Caco-2 (cell line): ENCODE data around the gene DDR2. TPM values are rescaled to one million over a fixed set of nuclear protein-coding genes. Genes with fewer than 3 reads are reported as not detected.

Source experiments
- BruUV-seq: library from RNA; stranded (reverse); fragments of 400-500 nt; replicated peaks from 2 replicates; lab custom pipeline; 2021; lab: Mats Ljungman, UMichigan
- CTCF ChIA-PET: fragments of 300-600 bp; sonication (Branson Sonifier 250); formaldehyde crosslinking; loops from one replicate; lab custom pipeline; 2022; ENCODE audit warnings: antibody characterized with exemption; lab: Charles Lee
- POLR2A ChIA-PET: fragments of 300-600 bp; sonication (Branson Sonifier 250); formaldehyde crosslinking; loops from one replicate; lab custom pipeline; 2022; ENCODE audit warnings: antibody characterized with exemption; lab: Charles Lee
- DNase-seq, 2 experiments: peaks; one replicate each; pipeline versions ENCODE4 v3.0.0 to v3.0.0-alpha.2; 2020 to 2022
- H3K27me3 ChIP-seq: replicated peaks from 2 replicates; pipeline ENCODE4 v1.6.0; 2011; ENCODE audit warnings: low read length; ENCODE audit not compliant: control insufficient read depth, insufficient read depth
- H3K36me3 ChIP-seq: 2 replicates; pipeline ENCODE4 v1.5.1; 2011; ENCODE audit warnings: low read length; ENCODE audit not compliant: control insufficient read depth, insufficient read depth
- H3K4me1 ChIP-seq: fragments of 250-450 bp; sonication (Bioruptor Pico); 2 replicates; pipeline ENCODE4 v1.5.1; 2020; ENCODE audit warnings: mild to moderate bottlenecking
- H3K4me3 ChIP-seq: 2 replicates; pipeline ENCODE4 v1.5.1; 2011; ENCODE audit warnings: low read depth, mild to moderate bottlenecking, control low read depth, low read length
- H3K9me3 ChIP-seq: fragments of 250-450 bp; sonication (Bioruptor Pico); 2 replicates; pipeline ENCODE4 v1.5.1; 2020; ENCODE audit warnings: mild to moderate bottlenecking, moderate library complexity
- H3K27ac Mint-ChIP-seq: one replicate; pipeline ENCODE4 v1.8.0; 2022; ENCODE audit warnings: mixed read lengths; ENCODE audit not compliant: unreplicated experiment
- H3K27me3 Mint-ChIP-seq: one replicate; pipeline ENCODE4 v1.8.0; 2022; ENCODE audit warnings: mixed read lengths; ENCODE audit not compliant: insufficient read depth, unreplicated experiment
- H3K36me3 Mint-ChIP-seq: one replicate; pipeline ENCODE4 v1.8.0; 2022; ENCODE audit warnings: mild to moderate bottlenecking, mixed read lengths; ENCODE audit not compliant: insufficient read depth, unreplicated experiment
- H3K4me1 Mint-ChIP-seq: one replicate; pipeline ENCODE4 v1.8.0; 2022; ENCODE audit warnings: low read depth, mixed read lengths; ENCODE audit not compliant: unreplicated experiment
- H3K4me3 Mint-ChIP-seq: one replicate; pipeline ENCODE4 v1.8.0; 2022; ENCODE audit warnings: mild to moderate bottlenecking, moderate library complexity, mixed read lengths; ENCODE audit not compliant: unreplicated experiment
- H3K9me3 Mint-ChIP-seq: one replicate; pipeline ENCODE4 v1.8.0; 2022; ENCODE audit warnings: mixed read lengths; ENCODE audit not compliant: unreplicated experiment
- CTCF ChIP-seq, 2 experiments: fragments of 200-600 bp in 1 of 2; IDR thresholded peaks; 1 replicate in 1 of 2; 2 replicates in 1 of 2; pipeline versions ENCODE4 v1.5.1 to v1.8.0; 2011 to 2022; ENCODE audit warnings: antibody characterized with exemption in 1 of 2, control low read depth in 1 of 2, inconsistent platforms in 1 of 2, low read depth in 1 of 2, low read length in 1 of 2, mild to moderate bottlenecking in 1 of 2, moderate library complexity in 1 of 2; ENCODE audit not compliant: insufficient read depth in 1 of 2, severe bottlenecking in 1 of 2, unreplicated experiment in 1 of 2
- intact Hi-C: fragments of 100-400 bp; cut with micrococcal nuclease; formaldehyde crosslinking; loops from one replicate; pipeline ENCODE4 v1.10.0; 2022; ENCODE audit not compliant: unreplicated experiment
- total RNA-seq: library from RNA; stranded (reverse); gene quantifications from 2 replicates; pipeline ENCODE4 v1.2.3, GENCODE V29; 2022

The DDR2 gene
- total RNA-seq, 1 experiment from 2014 or later = 0.73 TPM

DNA sequence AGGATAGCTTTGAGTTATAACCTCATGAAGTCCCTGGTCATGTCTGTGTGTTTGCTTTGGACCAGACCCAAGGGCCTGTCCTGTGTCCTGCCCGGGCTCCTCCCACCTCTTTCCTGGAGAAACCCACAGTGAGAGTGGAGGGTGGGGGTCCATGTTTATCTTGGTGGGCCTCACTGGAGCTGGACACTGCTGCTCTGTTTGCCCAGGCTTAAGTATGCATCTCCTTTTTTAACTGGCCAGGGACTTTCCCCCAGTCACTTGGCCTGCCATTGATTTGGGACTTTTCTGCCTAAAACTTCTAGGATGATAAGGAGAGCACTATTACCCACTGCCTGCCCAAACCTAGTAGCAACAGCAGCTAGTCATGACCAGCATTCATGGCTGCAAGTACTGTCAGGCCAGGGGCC lies 49.8 kb downstream of the DDR2 start:
- no TSS peak for BruUV-seq
- ChIA-PET POLR2A (no interaction called here), CTCF (no interaction called here)
- no peaks in the 10 kb centered on the region for H3K9me3 Mint-ChIP-seq
- Histone ChIP-seq H3K4me3 (no peak overlapping the region), H3K36me3 (no peaks in the 10 kb centered on the region), H3K4me1 (no peaks in the 10 kb centered on the region), H3K9me3 (peaks cover 6% of the 10 kb centered on the region), H3K27me3 (no peaks in the 10 kb centered on the region)
- H3K27ac Mint-ChIP-seq = no peak overlapping the region
- H3K4me3 Mint-ChIP-seq = no peak overlapping the region
- intact Hi-C loops = no loop called here
- no peaks in the 10 kb centered on the region for H3K27me3 Mint-ChIP-seq
- DNase-seq = no peak
- H3K36me3 Mint-ChIP-seq = no peaks in the 10 kb centered on the region
- TF ChIP-seq CTCF (IDR thresholded peaks at IDR 0.05; ENCODE audit: insufficient read depth in 1 of 2, low read depth in 1 of 2, low read length in 1 of 2, severe bottlenecking in 1 of 2, unreplicated experiment in 1 of 2) = no peak
- H3K4me1 Mint-ChIP-seq = no peaks in the 10 kb centered on the region

GRCh38 chr1:162687870-162688269 lies 55.6 kb downstream of the DDR2 start:
- BruUV-seq = no TSS peak
- peaks cover 6% of the 10 kb centered on the region for H3K9me3 ChIP-seq
- no peaks in the 10 kb centered on the region for H3K9me3 Mint-ChIP-seq
- H3K4me3 ChIP-seq = no peak overlapping the region
- H3K4me1 Mint-ChIP-seq = no peaks in the 10 kb centered on the region
- no peaks in the 10 kb centered on the region for H3K4me1 ChIP-seq
- no peaks in the 10 kb centered on the region for H3K36me3 ChIP-seq
- DNase-seq = no peak
- intact Hi-C loops = no loop called here
- no peak overlapping the region for H3K27ac Mint-ChIP-seq
- no peak overlapping the region for H3K4me3 Mint-ChIP-seq
- peaks cover 3% of the 10 kb centered on the region for H3K27me3 Mint-ChIP-seq
- POLR2A ChIA-PET = no interaction called here
- CTCF ChIA-PET = no interaction called here
- no peaks in the 10 kb centered on the region for H3K27me3 ChIP-seq
- no peaks in the 10 kb centered on the region for H3K36me3 Mint-ChIP-seq
- no peak for TF ChIP-seq CTCF (IDR thresholded peaks at IDR 0.05; ENCODE audit: insufficient read depth in 1 of 2, low read depth in 1 of 2, low read length in 1 of 2, severe bottlenecking in 1 of 2, unreplicated experiment in 1 of 2)

DNA sequence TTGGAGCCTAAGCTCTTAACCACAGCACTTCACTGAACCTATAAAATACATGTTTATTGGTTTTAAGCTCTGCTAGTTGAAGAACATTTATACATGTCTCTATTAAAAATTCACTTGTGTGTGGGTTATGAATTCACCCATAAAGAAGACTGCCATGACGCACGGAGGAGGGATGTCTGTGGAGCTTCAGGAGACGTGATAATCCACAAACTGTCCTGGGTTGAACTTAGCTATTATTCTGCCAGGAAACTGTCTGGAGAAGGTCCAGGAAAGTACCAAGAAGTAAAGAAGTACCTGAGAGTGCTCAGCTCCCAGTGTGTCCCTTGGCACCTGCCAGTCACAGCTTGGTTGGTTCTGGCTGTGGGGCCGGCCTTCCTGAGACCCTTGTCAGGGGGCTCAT lies 56.3 kb downstream of the DDR2 start:
- Histone ChIP-seq H3K27me3 (no peaks in the 10 kb centered on the region), H3K4me3 (no peak overlapping the region), H3K36me3 (no peaks in the 10 kb centered on the region), H3K9me3 (peaks cover 2% of the 10 kb centered on the region), H3K4me1 (no peaks in the 10 kb centered on the region)
- H3K4me3 Mint-ChIP-seq = no peak overlapping the region
- H3K27me3 Mint-ChIP-seq = peaks cover 3% of the 10 kb centered on the region
- intact Hi-C loops = no loop called here
- no peak overlapping the region for H3K27ac Mint-ChIP-seq
- H3K9me3 Mint-ChIP-seq = no peaks in the 10 kb centered on the region
- ChIA-PET POLR2A (no interaction called here), CTCF (no interaction called here)
- H3K4me1 Mint-ChIP-seq = no peaks in the 10 kb centered on the region
- DNase-seq = no peak
- no peak for TF ChIP-seq CTCF (IDR thresholded peaks at IDR 0.05; ENCODE audit: insufficient read depth in 1 of 2, low read depth in 1 of 2, low read length in 1 of 2, severe bottlenecking in 1 of 2, unreplicated experiment in 1 of 2)
- no peaks in the 10 kb centered on the region for H3K36me3 Mint-ChIP-seq
- no TSS peak for BruUV-seq
